ENCODE measurements around the gene FRMD4A. TPM values are rescaled to one million over a fixed set of nuclear protein-coding genes. Genes with fewer than 3 reads are reported as not detected.

FRMD4A gene
- total and polyA plus RNA-seq, 12 donors = 9.1 to 29.6 (median 14.6) TPM

- intact Hi-C loops (cut with DNase I) = no loop called here
- no peak for TF ChIP-seq CTCF (IDR thresholded peaks at IDR 0.05)
- no peak for TF ChIP-seq POLR2A (IDR thresholded peaks at IDR 0.05)
- Histone ChIP-seq H3K27me3 (no peaks in the 10 kb centered on the region), H3K4me1 (replicated peaks in 1 of 2) (peaks cover 0 to 7% of the 10 kb centered on the region in 2 donors), H3K27ac (peak overlapping the region in 1 of 5 donors; percentile 3), H3K4me3 (no peak overlapping the region), H3K9me3 (replicated peaks in 1 of 3) (no peaks in the 10 kb centered on the region), H3K36me3 (replicated peaks in 1 of 2) (no peaks in the 10 kb centered on the region)
- WGBS, 4 donors = 59 to 66% (median 64%) methylated on average over 4 of the region's 4 CpGs
- DNase-seq = no peak
Observed at GRCh38 chr10:13950543-13950939, 380.2 kb downstream of the FRMD4A start.

- no peak for DNase-seq
- Histone ChIP-seq H3K4me1 (replicated peaks in 1 of 2) (peaks cover 0 to 7% of the 10 kb centered on the region in 2 donors), H3K4me3 (no peak overlapping the region), H3K36me3 (replicated peaks in 1 of 2) (no peaks in the 10 kb centered on the region), H3K9me3 (replicated peaks in 1 of 3) (no peaks in the 10 kb centered on the region), H3K27me3 (no peaks in the 10 kb centered on the region), H3K27ac (peak overlapping the region in 1 of 5 donors; percentile 3)
- 72 to 82% (median 77%) methylated on average over 3 of the region's 3 CpGs for WGBS, 4 donors
- TF ChIP-seq POLR2A (IDR thresholded peaks at IDR 0.05) = no peak
- TF ChIP-seq CTCF (IDR thresholded peaks at IDR 0.05) = no peak
- intact Hi-C loops (cut with DNase I) = no loop called here
Observed at GRCh38 chr10:13949844-13950542, 380.7 kb downstream of the FRMD4A start.

- Histone ChIP-seq H3K4me3 (no peak overlapping the region), H3K9me3 (replicated peaks in 1 of 3) (no peaks in the 10 kb centered on the region), H3K4me1 (replicated peaks in 1 of 2) (peaks cover 0 to 7% of the 10 kb centered on the region in 2 donors), H3K27ac (peak overlapping the region in 4 of 5 donors; percentile 12 to 76 (median 42)), H3K27me3 (no peaks in the 10 kb centered on the region), H3K36me3 (replicated peaks in 1 of 2) (no peaks in the 10 kb centered on the region)
- DNase-seq = no peak
- WGBS, 4 donors = 65 to 67% (median 66%) methylated on average over 5 of the region's 5 CpGs
- TF ChIP-seq CTCF (IDR thresholded peaks at IDR 0.05) = no peak
- TF ChIP-seq POLR2A (IDR thresholded peaks at IDR 0.05) = no peak
- intact Hi-C loops (cut with DNase I) = no loop called here
Observed at GRCh38 chr10:13946209-13946460, 384.6 kb downstream of the FRMD4A start.

- 60 to 68% (median 63%) methylated on average over 8 of the region's 8 CpGs for WGBS, 4 donors
- Histone ChIP-seq H3K9me3 (replicated peaks in 1 of 3) (no peaks in the 10 kb centered on the region), H3K4me1 (replicated peaks in 1 of 2) (peaks cover 0 to 7% of the 10 kb centered on the region in 2 donors), H3K36me3 (replicated peaks in 1 of 2) (no peaks in the 10 kb centered on the region), H3K27me3 (no peaks in the 10 kb centered on the region), H3K27ac (peak overlapping the region in 4 of 5 donors; percentile 12 to 76 (median 42)), H3K4me3 (no peak overlapping the region)
- no peak for TF ChIP-seq POLR2A (IDR thresholded peaks at IDR 0.05)
- peak in 3 of 6 experiments; percentile 15 to 25 (median 23) for TF ChIP-seq CTCF (IDR thresholded peaks at IDR 0.05)
- intact Hi-C loops (cut with DNase I) = no loop called here
- DNase-seq = peak; percentile 34 to 84 (median 54)
Observed at GRCh38 chr10:13945390-13946208, 385.1 kb downstream of the FRMD4A start.
